Epithelial cell of esophagus (primary cell): ENCODE results near the gene TTF1.

Experiments
- DNase-seq: peaks from one replicate; pipeline ENCODE4 v3.0.0; 2010; ENCODE audit warnings: low read depth
- H3K4me3 ChIP-seq: 2 replicates; pipeline ENCODE4 v1.5.1; 2011; ENCODE audit warnings: mild to moderate bottlenecking, low read length, control low read depth
- CTCF ChIP-seq: IDR thresholded peaks from 2 replicates; pipeline ENCODE4 v1.5.1; 2011; ENCODE audit warnings: low read depth, mild to moderate bottlenecking, low read length, control low read depth, inconsistent platforms; ENCODE audit not compliant: insufficient read depth; ENCODE audit errors: missing control alignments

Gene TTF1

GRCh38 chr9:132413926-132414325 is 7.3 kb upstream of the TTF1 start:
- TF ChIP-seq CTCF = no peak
- no peak overlapping the region for H3K4me3 ChIP-seq
- DNase-seq = no peak

DNA sequence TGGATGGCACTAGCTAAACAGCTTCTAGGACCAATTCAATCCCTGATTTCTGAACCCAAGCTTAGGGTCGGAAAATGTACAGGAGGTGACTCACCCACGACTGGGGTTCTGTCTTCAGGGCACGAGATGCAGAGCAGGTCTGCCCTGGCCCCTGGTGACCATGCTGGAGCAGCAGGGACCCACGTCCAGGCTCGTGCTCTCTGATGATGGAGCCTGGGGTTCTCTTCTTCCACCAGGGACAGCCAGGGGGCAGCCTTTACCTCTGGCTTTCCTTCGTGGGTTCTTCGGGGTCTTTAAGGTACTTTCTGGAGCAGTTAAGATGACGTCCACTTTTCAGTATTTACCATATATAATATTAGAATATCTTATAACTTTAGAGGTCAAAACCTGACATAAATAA is 5.4 kb upstream of the TTF1 start:
- H3K4me3 ChIP-seq = no peak overlapping the region
- TF ChIP-seq CTCF = peak; percentile 49
- DNase-seq = peak; percentile 26

DNA sequence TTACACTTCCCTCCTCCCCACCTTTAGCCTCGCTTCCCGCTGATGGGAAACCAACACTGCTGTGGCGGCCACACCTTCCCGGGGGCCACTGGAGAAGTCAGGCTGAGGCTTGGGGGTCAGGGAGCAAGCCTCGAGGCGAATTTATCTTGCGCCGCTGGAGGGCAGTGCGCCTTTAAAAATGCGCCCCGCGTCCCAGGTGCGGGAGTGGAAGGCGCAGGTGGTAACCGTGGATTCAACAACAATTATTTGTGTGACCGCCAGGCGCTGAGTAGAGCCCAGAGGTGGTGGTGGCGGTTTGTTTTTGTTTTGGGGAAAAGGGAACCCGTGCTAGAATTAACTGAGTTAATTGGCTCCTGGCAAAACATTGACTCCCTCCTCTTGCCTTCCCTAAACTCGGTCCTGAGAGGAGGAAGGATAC is 4.5 kb upstream of the TTF1 start:
- DNase-seq = peak; percentile 68
- peak; percentile 56 for TF ChIP-seq CTCF
- H3K4me3 ChIP-seq = no peak overlapping the region

DNA sequence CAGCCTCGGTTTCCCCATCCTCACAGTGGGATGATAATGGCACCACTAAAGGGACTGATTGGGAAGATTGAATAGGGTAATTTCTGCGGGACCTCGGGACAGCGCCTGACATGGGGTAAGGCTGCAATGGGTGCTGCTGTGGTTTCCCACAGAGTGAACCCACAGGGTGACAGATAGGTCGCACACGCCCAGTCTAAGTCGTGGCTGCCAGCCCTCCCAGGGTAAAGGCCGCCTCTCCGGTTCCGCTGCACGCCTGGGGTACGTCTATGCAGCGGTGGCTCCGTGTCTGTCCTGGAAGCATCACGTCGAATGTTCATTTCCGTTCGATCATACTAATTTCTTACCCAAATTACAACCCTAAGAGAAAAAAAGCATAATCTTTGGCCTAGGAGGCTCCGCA is 4.0 kb upstream of the TTF1 start:
- TF ChIP-seq CTCF = no peak
- no peak for DNase-seq
- H3K4me3 ChIP-seq = no peak overlapping the region

DNA sequence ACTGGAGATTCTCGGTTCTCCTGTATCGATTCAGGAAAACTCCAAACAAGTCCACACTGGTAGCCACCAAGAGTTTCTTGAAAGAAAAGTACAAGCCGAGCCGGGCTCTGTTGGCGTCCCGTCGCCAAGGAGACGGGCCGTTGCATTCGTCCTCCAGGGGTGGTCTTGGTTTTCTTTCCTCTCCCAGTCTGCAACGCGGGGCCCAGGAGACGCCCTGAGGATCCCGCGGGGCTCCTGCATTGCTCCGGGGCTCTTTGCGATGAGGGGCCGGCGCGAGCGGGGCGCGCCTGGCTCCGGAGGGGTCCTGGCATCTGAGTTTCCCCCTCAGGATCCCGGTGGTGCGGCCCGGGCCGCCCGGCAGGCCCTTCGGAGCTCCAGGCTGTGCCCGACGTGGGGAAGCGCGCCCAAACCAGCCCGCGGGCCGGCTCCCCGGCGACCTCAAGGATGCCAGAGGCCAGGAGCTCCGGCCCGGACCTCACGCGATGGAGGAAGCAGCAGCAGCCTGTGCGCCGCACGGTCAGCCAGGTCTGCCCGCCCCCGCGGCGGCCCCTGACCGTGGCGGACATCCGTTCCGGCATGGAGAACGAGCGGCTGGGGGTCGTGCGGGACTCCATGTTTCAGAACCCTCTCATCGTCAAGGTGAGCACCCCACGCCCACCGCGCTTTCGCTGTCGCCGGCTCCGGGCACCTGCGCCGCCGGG is 3.3 kb upstream of the TTF1 start, which contains the start of gene CFAP77:
Gene CFAP77, plus strand, starts transcription at position 384 of the 701 bp plus-strand sequence. Its CDS starts 61 bp downstream, at position 445.
- H3K4me3 ChIP-seq = peak within 1 kb of the TSS; percentile 26
- no peak for TF ChIP-seq CTCF
- DNase-seq = peak; percentile 71

- TF ChIP-seq CTCF = no peak
These were observed 1.9 kb upstream of the TTF1 start for GRCh38 chr9:132408521-132408920.

DNA sequence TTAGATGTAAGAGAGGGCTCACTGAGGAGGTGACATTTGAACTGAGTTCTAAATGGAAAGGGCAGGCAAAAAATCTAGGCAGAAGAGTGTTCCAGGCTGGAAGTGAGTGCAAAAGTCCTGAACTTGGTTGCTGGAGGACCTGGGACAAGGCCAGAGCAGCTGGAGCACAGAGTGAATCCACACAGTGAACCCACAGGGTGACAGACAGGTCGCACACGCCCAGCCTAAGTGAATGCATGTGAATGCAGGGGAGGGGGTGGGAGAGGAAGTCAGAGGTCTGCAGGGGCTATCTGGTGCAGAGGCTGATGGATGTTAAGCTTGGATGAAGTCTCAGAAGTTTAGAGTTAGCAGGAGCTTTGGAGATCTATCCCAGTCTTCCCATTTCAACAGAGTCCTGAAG is 556 bp upstream of the TTF1 start:
- H3K4me3 ChIP-seq = peak overlapping the region; percentile 91

More at GRCh38 chr9:132408521-132408920, 1.9 kb upstream of the TTF1 start:
- no peak overlapping the region for H3K4me3 ChIP-seq
- DNase-seq = no peak

More for the DNA sequence above, 556 bp upstream of the TTF1 start:
- no peak for TF ChIP-seq CTCF
- DNase-seq = no peak
